AG09309 (cell line): ENCODE results near the gene CNIH3.

Experiments used
- DNase-seq: peaks from one replicate; pipeline ENCODE4 v3.0.0-alpha.2; 2010; ENCODE audit warnings: low read depth
- H3K4me3 ChIP-seq: 2 replicates; pipeline ENCODE4 v1.5.1; 2011; ENCODE audit warnings: mild to moderate bottlenecking, low read depth, low read length, moderate library complexity; ENCODE audit not compliant: control insufficient read depth
- TF ChIP-seq, protein P1 (sequence below): IDR thresholded peaks from 2 replicates; pipeline ENCODE4 v1.5.1; 2011; ENCODE audit warnings: mild to moderate bottlenecking, low read depth, low read length, inconsistent platforms; ENCODE audit not compliant: insufficient read depth, control insufficient read depth; ENCODE audit errors: missing control alignments

Gene CNIH3

GRCh38 chr1:224718470-224719053, 102.4 kb downstream of the CNIH3 start:
- TF ChIP-seq, protein P1, sequence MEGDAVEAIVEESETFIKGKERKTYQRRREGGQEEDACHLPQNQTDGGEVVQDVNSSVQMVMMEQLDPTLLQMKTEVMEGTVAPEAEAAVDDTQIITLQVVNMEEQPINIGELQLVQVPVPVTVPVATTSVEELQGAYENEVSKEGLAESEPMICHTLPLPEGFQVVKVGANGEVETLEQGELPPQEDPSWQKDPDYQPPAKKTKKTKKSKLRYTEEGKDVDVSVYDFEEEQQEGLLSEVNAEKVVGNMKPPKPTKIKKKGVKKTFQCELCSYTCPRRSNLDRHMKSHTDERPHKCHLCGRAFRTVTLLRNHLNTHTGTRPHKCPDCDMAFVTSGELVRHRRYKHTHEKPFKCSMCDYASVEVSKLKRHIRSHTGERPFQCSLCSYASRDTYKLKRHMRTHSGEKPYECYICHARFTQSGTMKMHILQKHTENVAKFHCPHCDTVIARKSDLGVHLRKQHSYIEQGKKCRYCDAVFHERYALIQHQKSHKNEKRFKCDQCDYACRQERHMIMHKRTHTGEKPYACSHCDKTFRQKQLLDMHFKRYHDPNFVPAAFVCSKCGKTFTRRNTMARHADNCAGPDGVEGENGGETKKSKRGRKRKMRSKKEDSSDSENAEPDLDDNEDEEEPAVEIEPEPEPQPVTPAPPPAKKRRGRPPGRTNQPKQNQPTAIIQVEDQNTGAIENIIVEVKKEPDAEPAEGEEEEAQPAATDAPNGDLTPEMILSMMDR: no peak
- no peak for DNase-seq
- no peak overlapping the region for H3K4me3 ChIP-seq

DNA sequence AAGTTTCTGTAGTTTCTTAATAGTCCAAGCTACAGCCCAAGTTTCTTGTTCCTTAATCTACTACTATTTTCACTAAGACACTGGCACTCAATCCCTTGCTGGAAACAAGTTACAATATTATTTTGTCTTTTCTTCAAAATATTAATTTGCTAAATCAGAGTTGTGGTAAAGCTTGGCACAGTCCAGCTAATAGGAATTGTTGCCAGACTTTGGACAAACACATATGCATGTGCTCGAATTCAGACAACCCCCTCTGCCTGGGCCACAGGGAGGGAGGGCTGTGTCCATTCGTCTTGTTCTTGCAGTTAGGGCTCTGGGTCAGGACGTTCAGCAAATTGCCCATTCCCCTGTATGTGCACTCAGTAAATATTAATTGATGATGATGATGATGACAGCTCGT, 103.6 kb downstream of the CNIH3 start:
- H3K4me3 ChIP-seq: no peak overlapping the region
- DNase-seq: no peak
- TF ChIP-seq, protein P1: no peak

DNA sequence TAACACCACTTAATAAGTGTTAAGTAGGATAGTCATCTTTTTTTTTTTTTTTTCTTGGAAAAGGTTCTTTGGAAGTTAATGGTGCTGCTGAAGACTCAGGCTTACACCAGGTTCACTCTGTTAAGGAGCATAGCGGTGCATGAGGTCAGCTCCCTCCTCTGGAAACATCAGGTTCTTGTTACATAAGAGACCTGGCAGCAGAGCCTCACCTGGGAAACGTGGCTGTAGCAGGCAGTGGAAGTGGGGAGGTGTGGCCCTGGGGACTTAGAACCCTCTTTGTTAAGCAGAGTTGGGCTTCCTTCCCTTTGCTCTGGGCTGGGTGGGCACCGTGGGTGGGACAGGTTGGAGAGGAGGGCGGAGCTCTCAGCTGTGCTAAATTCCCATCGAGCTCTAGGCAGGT, 104.1 kb downstream of the CNIH3 start:
- DNase-seq: no peak
- TF ChIP-seq, protein P1: no peak
- H3K4me3 ChIP-seq: no peak overlapping the region

DNA sequence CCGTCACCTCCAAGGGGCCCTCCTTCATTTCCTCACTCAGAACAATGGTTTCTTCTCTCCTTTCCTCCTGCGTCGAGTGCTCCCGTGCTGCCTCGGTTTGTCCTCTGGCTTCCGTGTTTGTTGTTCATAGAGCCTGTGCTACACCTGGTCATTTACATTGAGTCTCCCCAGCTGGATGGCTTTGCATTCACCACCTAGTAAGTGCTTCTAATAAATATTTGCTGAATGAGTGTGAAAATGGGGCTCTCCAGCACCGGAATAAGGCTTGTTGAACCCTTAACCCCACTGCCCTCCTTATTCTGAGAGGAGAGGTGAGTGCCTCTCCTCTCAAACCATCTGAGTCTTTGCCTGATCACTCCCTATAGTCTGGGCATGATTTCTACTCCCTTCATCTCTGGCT, 104.9 kb downstream of the CNIH3 start:
- TF ChIP-seq, protein P1: no peak

DNA sequence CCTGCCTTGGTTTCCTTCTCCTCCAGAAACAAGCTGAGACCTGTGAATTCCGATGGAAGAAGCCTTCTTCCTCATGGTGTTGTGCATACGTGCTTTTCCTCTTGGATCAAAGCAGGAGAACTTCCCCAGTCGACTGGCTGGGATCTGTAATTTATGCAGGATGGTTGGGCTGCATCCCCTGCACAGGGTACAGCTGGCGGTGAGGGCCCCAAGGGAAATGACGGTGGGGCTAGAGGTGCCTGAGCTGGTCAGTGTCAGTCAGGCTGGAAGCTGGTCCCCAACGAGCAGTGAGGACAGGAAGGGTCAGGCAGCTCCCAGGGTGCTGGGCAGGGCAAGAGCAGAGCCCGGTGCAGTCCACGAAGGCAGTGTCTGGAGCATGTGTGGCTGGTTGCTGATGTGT, 106.7 kb downstream of the CNIH3 start:
- TF ChIP-seq, protein P1: no peak
- no peak for DNase-seq
- no peak overlapping the region for H3K4me3 ChIP-seq

More for the DNA sequence above, 104.9 kb downstream of the CNIH3 start:
- no peak for DNase-seq
- H3K4me3 ChIP-seq: no peak overlapping the region

DNA sequence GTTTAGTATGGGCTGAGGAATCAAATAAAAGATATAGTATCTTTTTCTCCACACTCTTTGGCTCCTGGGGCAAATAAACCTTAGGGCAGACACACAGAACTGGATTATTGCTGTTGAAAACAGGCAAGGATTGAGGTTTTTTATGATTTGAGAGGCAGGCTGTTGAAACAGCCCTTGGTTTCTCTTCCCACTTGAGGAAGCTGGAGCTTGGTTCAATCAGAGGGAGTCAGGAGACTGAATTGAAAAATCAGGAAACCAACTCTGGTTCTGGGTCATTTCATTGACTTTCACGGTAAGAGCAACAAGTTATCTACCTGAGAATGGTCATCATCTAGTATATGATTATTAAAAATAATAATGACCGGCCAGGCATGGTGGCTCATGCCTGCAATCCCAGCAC, 108.4 kb downstream of the CNIH3 start:
- DNase-seq: no peak
- no peak overlapping the region for H3K4me3 ChIP-seq
- TF ChIP-seq, protein P1: no peak

- no peak overlapping the region for H3K4me3 ChIP-seq
- peak; percentile 94 for DNase-seq
- TF ChIP-seq, protein P1: no peak
Measured at GRCh38 chr1:224726441-224727182, 110.5 kb downstream of the CNIH3 start.
